Stimulated activated CD4-positive, alpha-beta T cell treated with anti-CD3 and anti-CD28 coated beads, Interleukin-4, amount 100 ng/mL, for 4 hours (primary cell): ENCODE data around the gene WASHC3.
A peak's percentile ranks its signal among the peaks of the same experiment; 100 is the strongest.
"Not testable (repeated sequence)": the region's sequence is repeated elsewhere in the genome, so short reads cannot be mapped to it uniquely, and the experiment has no call there.

ENCODE experiments used
- DNase-seq, 2 experiments: peaks; one replicate each; pipeline ENCODE4 v3.0.0-alpha.2; 2020

Gene WASHC3, protein sequence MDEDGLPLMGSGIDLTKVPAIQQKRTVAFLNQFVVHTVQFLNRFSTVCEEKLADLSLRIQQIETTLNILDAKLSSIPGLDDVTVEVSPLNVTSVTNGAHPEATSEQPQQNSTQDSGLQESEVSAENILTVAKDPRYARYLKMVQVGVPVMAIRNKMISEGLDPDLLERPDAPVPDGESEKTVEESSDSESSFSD

GRCh38 chr12:102061560-102062418, at the start of gene WASHC3:
WASHC3 (minus strand) TSS chr12:102061991; CDS start chr12:102061962, 29 bp downstream.
- DNase-seq: peak; percentile 90 to 94

- DNase-seq: no peak
Observed at GRCh38 chr12:102110782-102111181, 49.0 kb upstream of the WASHC3 start.

- DNase-seq: no peak
Observed at GRCh38 chr12:102107970-102108369, 46.2 kb upstream of the WASHC3 start.

GRCh38 chr12:102106905-102107304, 45.1 kb upstream of the WASHC3 start:
- no peak for DNase-seq

GRCh38 chr12:102096855-102097254, 35.1 kb upstream of the WASHC3 start:
- DNase-seq: no peak

DNA sequence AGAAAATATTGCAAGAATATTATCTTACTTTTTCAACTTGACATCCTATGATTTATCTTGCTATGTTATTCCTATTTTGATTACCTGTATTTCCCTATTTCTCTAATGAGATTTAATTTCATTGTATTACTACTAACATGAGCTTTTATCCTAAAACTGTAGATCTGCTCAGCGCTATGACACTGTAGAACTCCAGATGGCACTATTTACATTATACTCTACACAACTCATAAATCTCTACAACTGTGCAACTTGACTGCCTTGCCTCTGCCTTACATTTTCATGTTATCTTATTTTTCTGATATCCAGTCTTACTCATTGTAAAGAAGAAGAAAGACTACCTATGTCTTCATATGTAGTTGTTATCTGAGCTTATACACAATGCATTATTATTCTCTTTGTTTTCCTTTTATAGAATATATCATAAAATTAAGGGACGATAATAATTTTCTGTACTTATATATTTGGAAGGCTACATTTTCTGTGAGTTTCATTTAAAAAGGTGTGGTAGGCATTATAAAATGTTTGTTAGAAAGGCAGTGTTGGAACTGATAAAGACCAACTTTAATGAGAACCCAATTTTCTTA, 34.0 kb upstream of the WASHC3 start:
- no peak for DNase-seq

DNA sequence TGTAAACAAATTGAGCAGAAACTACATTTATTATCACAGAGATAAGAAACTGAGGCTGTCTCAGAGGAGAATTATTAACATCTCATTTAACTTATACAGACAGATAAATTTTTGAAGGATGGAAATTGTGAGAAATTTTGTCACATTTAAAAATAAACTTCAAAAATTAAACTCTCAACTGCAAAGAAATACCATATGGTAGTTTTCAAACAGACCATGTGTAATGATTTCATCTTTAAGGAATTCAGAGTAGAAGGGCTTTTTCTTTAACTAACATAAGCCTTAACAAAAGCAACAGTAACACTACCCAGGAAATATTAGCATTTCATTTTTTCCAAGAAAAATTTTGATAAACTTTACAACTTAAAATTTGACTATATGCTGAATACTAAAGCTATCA, 31.5 kb upstream of the WASHC3 start:
- no peak for DNase-seq

DNA sequence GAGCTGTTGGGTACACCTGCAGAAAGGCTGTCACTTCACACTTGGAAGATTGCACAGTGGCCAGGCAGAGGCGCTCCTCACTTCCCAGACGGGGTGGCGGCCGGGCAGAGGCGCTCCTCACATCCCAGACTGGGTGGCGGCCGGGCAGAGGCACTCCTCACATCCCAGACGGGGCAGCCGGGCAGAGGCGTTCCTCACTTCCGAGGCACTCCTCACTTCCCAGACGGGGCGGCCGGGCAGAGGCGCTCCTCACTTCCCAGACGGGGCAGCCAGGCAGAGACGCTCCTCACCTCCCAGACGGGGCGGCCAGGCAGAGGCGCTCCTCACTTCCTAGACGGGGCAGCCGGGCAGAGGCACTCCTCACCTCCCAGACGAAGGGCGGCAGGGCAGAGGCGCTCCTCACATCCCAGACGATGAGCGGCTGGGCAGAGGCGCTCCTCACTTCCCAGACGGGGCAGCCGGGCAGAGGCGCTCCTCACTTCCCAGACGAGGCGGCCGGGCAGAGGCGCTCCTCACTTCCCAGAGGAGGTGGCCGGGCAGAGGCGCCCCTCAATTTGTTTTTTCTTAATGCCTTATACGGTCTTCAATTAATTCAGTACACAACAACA, 27.5 kb upstream of the WASHC3 start:
- not testable (repeated sequence) for DNase-seq

GRCh38 chr12:102080842-102081241, 19.1 kb upstream of the WASHC3 start:
- no peak for DNase-seq

GRCh38 chr12:102072092-102072491, 10.3 kb upstream of the WASHC3 start:
- DNase-seq: not testable (repeated sequence)

- no peak for DNase-seq
Observed at GRCh38 chr12:102069707-102070106, 7.9 kb upstream of the WASHC3 start.

- no peak for DNase-seq
Observed at GRCh38 chr12:102067574-102068258, 5.9 kb upstream of the WASHC3 start.

GRCh38 chr12:102064476-102064875, 2.7 kb upstream of the WASHC3 start:
- DNase-seq: no peak

- no peak for DNase-seq
Observed at GRCh38 chr12:102063069-102063468, 1.3 kb upstream of the WASHC3 start.

- no peak for DNase-seq
Observed at GRCh38 chr12:102062419-102062806, 622 bp upstream of the WASHC3 start.

- DNase-seq: no peak
Observed at GRCh38 chr12:102061096-102061559, 663 bp downstream of the WASHC3 start.

GRCh38 chr12:102059343-102059742, 2.4 kb downstream of the WASHC3 start:
- DNase-seq: no peak

DNA sequence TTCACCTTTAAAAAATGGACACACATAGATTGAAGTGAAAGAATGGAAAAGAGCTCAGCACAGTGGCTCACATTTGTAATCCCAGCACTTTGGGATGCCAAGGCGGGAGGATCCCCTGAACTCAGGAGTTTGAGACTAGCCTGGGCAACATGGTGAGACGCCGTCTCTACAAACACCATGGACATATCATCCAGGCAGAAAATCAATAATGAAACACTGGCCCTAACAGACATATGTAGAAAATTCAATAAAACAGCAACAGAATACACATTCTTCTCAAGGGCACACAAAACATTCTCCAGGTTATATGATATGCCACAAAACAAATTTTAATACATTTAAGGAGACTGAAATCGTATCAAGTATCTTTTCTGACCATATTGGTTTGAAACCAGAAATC, 7.4 kb downstream of the WASHC3 start:
- no peak for DNase-seq

- no peak for DNase-seq
Observed at GRCh38 chr12:102053062-102053349, 8.8 kb downstream of the WASHC3 start.

DNA sequence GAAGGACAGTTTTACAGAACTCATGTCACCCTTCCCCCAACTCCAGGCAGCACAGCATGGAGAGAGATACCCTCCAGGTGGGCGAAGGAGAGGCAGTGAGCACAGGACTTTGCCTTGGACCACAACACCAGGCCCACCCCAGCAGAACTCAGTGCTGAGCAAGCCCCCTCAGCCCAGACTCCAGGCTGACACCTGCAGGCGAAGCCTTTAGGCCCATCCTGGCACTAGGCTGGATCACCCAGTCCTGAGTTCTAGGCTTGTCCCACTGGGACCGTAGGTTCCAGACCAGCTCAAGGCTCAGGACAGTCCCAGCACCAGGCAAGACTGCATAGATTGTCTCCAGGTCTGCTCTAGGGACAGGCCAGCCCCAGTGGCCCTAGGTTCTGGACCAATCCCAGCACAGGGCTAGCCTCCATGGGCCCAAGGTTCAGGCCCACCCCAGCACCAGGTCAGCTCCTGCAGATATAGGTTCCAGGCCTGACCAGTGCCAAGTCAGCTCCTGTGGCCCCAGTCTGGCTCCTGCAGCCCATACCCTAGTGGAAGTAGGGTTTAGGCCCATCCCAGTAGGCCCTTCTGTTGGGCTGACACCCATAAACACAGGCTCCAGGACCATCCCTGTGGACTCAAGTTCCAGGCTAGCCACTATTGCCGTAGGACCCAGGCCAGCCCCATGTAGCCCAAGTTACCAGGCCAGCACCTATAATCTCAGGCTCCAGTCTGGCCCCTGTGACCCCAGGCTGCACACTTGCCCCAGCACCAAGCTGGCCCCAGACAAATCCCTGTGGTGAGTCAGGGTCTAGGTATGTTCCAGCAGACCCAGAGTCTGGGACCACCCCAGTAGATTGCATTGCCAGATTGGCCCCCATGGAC, 9.4 kb downstream of the WASHC3 start:
- DNase-seq: no peak

- DNase-seq: no peak
Observed at GRCh38 chr12:102051431-102051965, 10.3 kb downstream of the WASHC3 start.
